GM23338 (cell line): ENCODE results near the gene PRDX3. TPM values are rescaled to one million over a fixed set of nuclear protein-coding genes. Genes with fewer than 3 reads are reported as not detected.

Experiments
- ATAC-seq: fragments of 200-7000 bp; cut with Tn5 transposase; 3 replicates; pipeline ENCODE4 v1.9.1; 2020
- DNase-seq: peaks from one replicate; pipeline ENCODE4 v3.0.0-alpha.2; 2015; ENCODE audit warnings: low spot score
- H2AFZ ChIP-seq: fragments of 200-600 bp; sonication (generic); 2 replicates; pipeline ENCODE4 v1.8.0; 2016; ENCODE audit warnings: antibody characterized with exemption, mild to moderate bottlenecking, moderate library complexity
- H3F3A ChIP-seq: fragments of 200-600 bp; sonication (generic); replicated peaks from 2 replicates; pipeline ENCODE4 v1.8.0; 2017; ENCODE audit warnings: antibody characterized with exemption, mixed run types, low read depth
- H3K27ac ChIP-seq: fragments of 200-600 bp; sonication (generic); 2 replicates; pipeline ENCODE4 v1.6.1; 2016; ENCODE audit warnings: low read depth
- H3K27me3 ChIP-seq: fragments of 200-600 bp; sonication (generic); 2 replicates; pipeline ENCODE4 v1.8.0; 2016; ENCODE audit warnings: mild to moderate bottlenecking, mixed run types, moderate library complexity; ENCODE audit not compliant: insufficient read depth
- H3K36me3 ChIP-seq: fragments of 200-600 bp; sonication (generic); 2 replicates; pipeline ENCODE4 v1.8.0; 2016; ENCODE audit warnings: mild to moderate bottlenecking; ENCODE audit not compliant: insufficient read depth
- H3K4me1 ChIP-seq: fragments of 200-600 bp; sonication (generic); 2 replicates; pipeline ENCODE4 v1.8.0; 2016; ENCODE audit warnings: mild to moderate bottlenecking, moderate library complexity; ENCODE audit not compliant: insufficient read depth
- H3K4me2 ChIP-seq: fragments of 200-600 bp; sonication (generic); 2 replicates; pipeline ENCODE4 v1.7.1; 2017; ENCODE audit warnings: mixed run types
- H3K4me3 ChIP-seq: fragments of 200-600 bp; sonication (generic); 2 replicates; pipeline ENCODE4 v1.6.1; 2016; ENCODE audit warnings: mixed run types
- H3K79me2 ChIP-seq: fragments of 200-600 bp; sonication (generic); replicated peaks from 2 replicates; pipeline ENCODE4 v1.8.0; 2017; ENCODE audit warnings: mild to moderate bottlenecking; ENCODE audit not compliant: insufficient read depth
- H3K9me2 ChIP-seq: fragments of 200-600 bp; sonication (generic); 2 replicates; pipeline ENCODE4 v1.8.0; 2017; ENCODE audit not compliant: insufficient read depth
- H4K20me1 ChIP-seq: fragments of 200-600 bp; sonication (generic); replicated peaks from 2 replicates; pipeline ENCODE4 v1.8.0; 2017; ENCODE audit warnings: mild to moderate bottlenecking; ENCODE audit not compliant: insufficient read depth
- H3K27ac Mint-ChIP-seq: 2 replicates; pipeline ENCODE4 v1.8.0; 2020; ENCODE audit warnings: inconsistent platforms, mild to moderate bottlenecking, moderate library complexity, mixed read lengths
- H3K27me3 Mint-ChIP-seq: 3 replicates; pipeline ENCODE4 v1.8.0; 2022; ENCODE audit warnings: low read depth, mild to moderate bottlenecking, moderate library complexity, mixed read lengths, inconsistent platforms; ENCODE audit not compliant: insufficient read depth, poor library complexity
- H3K36me3 Mint-ChIP-seq: 3 replicates; pipeline ENCODE4 v1.8.0; 2021; ENCODE audit warnings: low read depth, mild to moderate bottlenecking, inconsistent platforms, moderate library complexity, mixed read lengths
- H3K4me1 Mint-ChIP-seq: 3 replicates; pipeline ENCODE4 v1.8.0; 2020; ENCODE audit warnings: mild to moderate bottlenecking, inconsistent platforms, mixed read lengths
- H3K4me3 Mint-ChIP-seq: 3 replicates; pipeline ENCODE4 v1.8.0; 2021; ENCODE audit warnings: moderate library complexity, mild to moderate bottlenecking, inconsistent platforms, mixed read lengths
- H3K9me3 Mint-ChIP-seq: 3 replicates; pipeline ENCODE4 v1.8.0; 2020; ENCODE audit warnings: moderate library complexity, mild to moderate bottlenecking, inconsistent platforms, mixed read lengths
- CREB1 ChIP-seq: fragments of 250-450 bp; sonication (Bioruptor Pico); IDR thresholded peaks from 2 replicates; pipeline ENCODE4 v1.5.0; 2020; ENCODE audit warnings: low read depth, mild to moderate bottlenecking, moderate library complexity
- CTCF ChIP-seq, 2 experiments: fragments of 200-600 bp in 1 of 2; sonication (generic) in 1 of 2; conservative IDR thresholded peaks; 2 replicates each; pipeline versions ENCODE4 v1.5.1 to v1.6.1; 2016 to 2017; ENCODE audit warnings: antibody characterized with exemption in 2 of 2, low read depth in 2 of 2, mild to moderate bottlenecking in 2 of 2, moderate library complexity in 1 of 2
- EZH2 ChIP-seq: fragments of 200-600 bp; sonication (generic); IDR thresholded peaks from one replicate; pipeline ENCODE4 v1.8.0; 2017; ENCODE audit warnings: antibody characterized with exemption, mild to moderate bottlenecking, low read depth; ENCODE audit not compliant: unreplicated experiment
- EZH2phosphoT487 ChIP-seq: fragments of 200-600 bp; sonication (generic); IDR thresholded peaks from one replicate; pipeline ENCODE4 v1.8.1; 2018; ENCODE audit warnings: antibody characterized with exemption; ENCODE audit not compliant: unreplicated experiment
- JUNB ChIP-seq: IDR thresholded peaks from one replicate; pipeline ENCODE4 v1.6.1; 2016; ENCODE audit warnings: antibody characterized with exemption; ENCODE audit not compliant: unreplicated experiment
- STAT1 ChIP-seq: IDR thresholded peaks from one replicate; pipeline ENCODE4 v1.6.1; 2016; ENCODE audit warnings: antibody characterized with exemption; ENCODE audit not compliant: unreplicated experiment
- ZNF462 ChIP-seq: fragments of 250-450 bp; sonication (Bioruptor Pico); IDR thresholded peaks from 2 replicates; pipeline ENCODE4 v1.5.0; 2020; ENCODE audit warnings: mild to moderate bottlenecking, moderate library complexity
- polyA plus RNA-seq: library from polyadenylated mRNA; unstranded; fragments of >200 nt; fragmentation: Nextera tagmentation; extraction: Ambion mirVana; gene quantifications from 2 replicates; pipeline ENCODE4 v1.2.1, GENCODE V29; 2016
- total RNA-seq: library from RNA; depleted of rRNA; stranded (reverse); fragments of >200 nt; shearing (Covaris generic); gene quantifications from 2 replicates; pipeline ENCODE4 v1.2.3, GENCODE V29; 2014
- TF ChIP-seq, protein P1 (sequence below): IDR thresholded peaks from 2 replicates; pipeline ENCODE4 v1.6.1; 2016; ENCODE audit warnings: antibody characterized with exemption

PRDX3 gene
- total and polyA plus RNA-seq, 2 experiments from 2014 or later: 275 to 285 TPM

DNA sequence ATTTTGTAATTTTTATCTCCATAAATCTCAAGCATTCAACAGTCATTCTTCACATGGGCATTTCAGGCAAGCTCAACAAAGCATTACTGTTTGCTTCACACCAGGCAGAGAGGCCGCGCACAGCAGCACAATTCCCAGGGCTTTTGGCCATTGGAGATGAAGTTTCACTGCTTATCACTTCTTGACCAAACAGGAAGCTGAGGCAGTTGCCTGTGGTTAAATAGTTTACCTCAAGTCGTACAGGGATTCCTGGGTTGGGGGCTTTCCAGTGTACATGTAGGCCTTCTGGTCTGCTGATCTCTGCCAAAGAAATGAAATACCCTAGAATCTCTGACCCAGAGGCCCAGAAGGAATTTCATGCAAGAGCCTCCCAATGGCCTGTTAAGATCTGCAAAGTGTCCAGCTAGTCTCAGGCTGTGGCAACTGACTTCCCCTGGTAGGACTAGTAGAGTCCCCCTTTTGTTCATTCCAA lies 11.2 kb upstream of the PRDX3 start:
- H3K4me2 ChIP-seq: no peak overlapping the region
- H2AFZ ChIP-seq: no peak overlapping the region
- H3K36me3 ChIP-seq: no peaks in the 10 kb centered on the region
- H3K9me3 Mint-ChIP-seq: no peaks in the 10 kb centered on the region
- H3K4me1 Mint-ChIP-seq: no peaks in the 10 kb centered on the region
- no peaks in the 10 kb centered on the region for H3F3A ChIP-seq
- no peak overlapping the region for H3K4me3 ChIP-seq
- H3K4me1 ChIP-seq: no peaks in the 10 kb centered on the region
- no peaks in the 10 kb centered on the region for H4K20me1 ChIP-seq
- no peaks in the 10 kb centered on the region for H3K79me2 ChIP-seq
- H3K9me2 ChIP-seq: no peaks in the 10 kb centered on the region
- no peaks in the 10 kb centered on the region for H3K27me3 ChIP-seq
- no peak for DNase-seq
- peaks cover 4% of the 10 kb centered on the region for H3K27me3 Mint-ChIP-seq
- TF ChIP-seq JUNB (no peak), EZH2phosphoT487 (no peak), EZH2 (no peak), CTCF (conservative IDR thresholded peaks at IDR 0.05; ENCODE audit: low read depth in 2 of 2) (no peak), CREB1 (no peak), ZNF462 (CRISPR knock-in tag) (no peak), STAT1 (no peak)
- TF ChIP-seq, protein P1, sequence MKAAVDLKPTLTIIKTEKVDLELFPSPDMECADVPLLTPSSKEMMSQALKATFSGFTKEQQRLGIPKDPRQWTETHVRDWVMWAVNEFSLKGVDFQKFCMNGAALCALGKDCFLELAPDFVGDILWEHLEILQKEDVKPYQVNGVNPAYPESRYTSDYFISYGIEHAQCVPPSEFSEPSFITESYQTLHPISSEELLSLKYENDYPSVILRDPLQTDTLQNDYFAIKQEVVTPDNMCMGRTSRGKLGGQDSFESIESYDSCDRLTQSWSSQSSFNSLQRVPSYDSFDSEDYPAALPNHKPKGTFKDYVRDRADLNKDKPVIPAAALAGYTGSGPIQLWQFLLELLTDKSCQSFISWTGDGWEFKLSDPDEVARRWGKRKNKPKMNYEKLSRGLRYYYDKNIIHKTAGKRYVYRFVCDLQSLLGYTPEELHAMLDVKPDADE: no peak
- no peak overlapping the region for H3K4me3 Mint-ChIP-seq
- no peak for ATAC-seq
- no peak overlapping the region for H3K27ac ChIP-seq
- no peak overlapping the region for H3K27ac Mint-ChIP-seq
- H3K36me3 Mint-ChIP-seq: no peaks in the 10 kb centered on the region
